Osteoblast (primary cell): ENCODE results near the gene KCNJ10. TPM values are rescaled to one million over a fixed set of nuclear protein-coding genes. Genes with fewer than 3 reads are reported as not detected.
"Not testable (repeated sequence)": the region's sequence is repeated elsewhere in the genome, so short reads cannot be mapped to it uniquely, and the experiment has no call there.

Experiments used
- DNase-seq: peaks from one replicate; pipeline ENCODE4 v3.0.0; 2011; ENCODE audit warnings: low spot score, mixed read lengths; ENCODE audit not compliant: insufficient read length; ENCODE audit errors: missing footprints
- H2AFZ ChIP-seq: 2 replicates; pipeline ENCODE4 v1.6.0; 2011; ENCODE audit warnings: mild to moderate bottlenecking, low read length
- H3K27ac ChIP-seq: 2 replicates; pipeline ENCODE4 v1.5.1; 2011; ENCODE audit warnings: mild to moderate bottlenecking, low read depth, low read length, moderate library complexity
- H3K27me3 ChIP-seq: 2 replicates; pipeline ENCODE4 v1.6.0; 2012; ENCODE audit warnings: mild to moderate bottlenecking, control low read depth, inconsistent platforms, low read length, moderate library complexity; ENCODE audit not compliant: insufficient read depth
- H3K36me3 ChIP-seq: 2 replicates; pipeline ENCODE4 v1.5.1; 2011; ENCODE audit warnings: mild to moderate bottlenecking, low read length, control low read depth, moderate library complexity; ENCODE audit not compliant: insufficient read depth
- H3K4me1 ChIP-seq: 2 replicates; pipeline ENCODE4 v1.5.1; 2011; ENCODE audit warnings: mild to moderate bottlenecking, low read length, control low read depth, moderate library complexity; ENCODE audit not compliant: insufficient read depth
- H3K4me2 ChIP-seq: 2 replicates; pipeline ENCODE4 v1.6.0; 2011; ENCODE audit warnings: mild to moderate bottlenecking, low read length; ENCODE audit not compliant: insufficient read depth
- H3K4me3 ChIP-seq: fragments of 200-600 bp; sonication (generic); 3 replicates; pipeline ENCODE4 v1.5.1; 2012; ENCODE audit warnings: mild to moderate bottlenecking, low read length, inconsistent platforms; ENCODE audit not compliant: insufficient read depth
- H3K79me2 ChIP-seq: 2 replicates; pipeline ENCODE4 v1.6.0; 2012; ENCODE audit warnings: mild to moderate bottlenecking, low read length, control low read depth, inconsistent platforms; ENCODE audit not compliant: insufficient read depth
- H3K9me3 ChIP-seq: 2 replicates; pipeline ENCODE4 v1.5.1; 2011; ENCODE audit warnings: low read depth, low read length, control low read depth
- H4K20me1 ChIP-seq: 2 replicates; pipeline ENCODE4 v1.6.0; 2012; ENCODE audit warnings: mild to moderate bottlenecking, low read length, control low read depth; ENCODE audit not compliant: insufficient read depth
- total RNA-seq: library from RNA; depleted of rRNA; stranded (reverse); fragments of >200 nt; gene quantifications from 2 replicates; pipeline ENCODE4 v1.2.3, GENCODE V29; 2012
- TF ChIP-seq, protein P1 (sequence below): IDR thresholded peaks from 2 replicates; pipeline ENCODE4 v1.5.1; 2011; ENCODE audit warnings: mild to moderate bottlenecking, low read depth, low read length, moderate library complexity; ENCODE audit errors: extremely low read depth

Gene KCNJ10
- total RNA-seq, 1 donor = not detected

DNA sequence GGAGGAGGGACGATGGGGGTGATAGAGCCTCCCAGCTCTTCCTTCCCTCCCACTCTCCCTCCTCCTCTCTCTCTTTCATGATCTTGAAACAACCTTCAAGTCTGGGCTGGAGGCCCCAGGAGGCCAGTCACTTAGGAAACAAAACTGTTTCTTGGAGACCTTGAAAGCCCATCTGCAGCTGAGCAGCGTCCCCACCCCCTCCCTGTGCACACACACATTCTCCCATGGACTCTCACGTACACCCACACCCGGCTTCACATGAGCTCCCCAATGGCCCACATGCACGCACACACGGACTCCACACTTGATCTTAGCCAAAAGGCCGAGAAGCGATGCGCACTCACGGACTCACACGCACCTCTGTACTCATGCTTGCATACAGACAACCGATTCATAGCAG, 42.4 kb upstream of the KCNJ10 start:
- Histone ChIP-seq H2AFZ (no peak overlapping the region), H3K4me1 (no peaks in the 10 kb centered on the region)
- peak; percentile 54 for DNase-seq

GRCh38 chr1:160111462-160111861, 41.5 kb upstream of the KCNJ10 start:
- H3K27me3 ChIP-seq = peaks cover 18% of the 10 kb centered on the region
- not testable (repeated sequence) for H3K9me3 ChIP-seq, H2AFZ ChIP-seq, H3K27ac ChIP-seq, H3K4me2 ChIP-seq, H4K20me1 ChIP-seq, H3K4me1 ChIP-seq, H3K4me3 ChIP-seq, H3K36me3 ChIP-seq, H3K79me2 ChIP-seq, DNase-seq

More for the DNA sequence above, 42.4 kb upstream of the KCNJ10 start:
- H3K4me2 ChIP-seq = no peak overlapping the region
- H3K36me3 ChIP-seq = no peaks in the 10 kb centered on the region
- H4K20me1 ChIP-seq = no peaks in the 10 kb centered on the region
- no peak overlapping the region for H3K4me3 ChIP-seq
- no peaks in the 10 kb centered on the region for H3K79me2 ChIP-seq
- TF ChIP-seq, protein P1, sequence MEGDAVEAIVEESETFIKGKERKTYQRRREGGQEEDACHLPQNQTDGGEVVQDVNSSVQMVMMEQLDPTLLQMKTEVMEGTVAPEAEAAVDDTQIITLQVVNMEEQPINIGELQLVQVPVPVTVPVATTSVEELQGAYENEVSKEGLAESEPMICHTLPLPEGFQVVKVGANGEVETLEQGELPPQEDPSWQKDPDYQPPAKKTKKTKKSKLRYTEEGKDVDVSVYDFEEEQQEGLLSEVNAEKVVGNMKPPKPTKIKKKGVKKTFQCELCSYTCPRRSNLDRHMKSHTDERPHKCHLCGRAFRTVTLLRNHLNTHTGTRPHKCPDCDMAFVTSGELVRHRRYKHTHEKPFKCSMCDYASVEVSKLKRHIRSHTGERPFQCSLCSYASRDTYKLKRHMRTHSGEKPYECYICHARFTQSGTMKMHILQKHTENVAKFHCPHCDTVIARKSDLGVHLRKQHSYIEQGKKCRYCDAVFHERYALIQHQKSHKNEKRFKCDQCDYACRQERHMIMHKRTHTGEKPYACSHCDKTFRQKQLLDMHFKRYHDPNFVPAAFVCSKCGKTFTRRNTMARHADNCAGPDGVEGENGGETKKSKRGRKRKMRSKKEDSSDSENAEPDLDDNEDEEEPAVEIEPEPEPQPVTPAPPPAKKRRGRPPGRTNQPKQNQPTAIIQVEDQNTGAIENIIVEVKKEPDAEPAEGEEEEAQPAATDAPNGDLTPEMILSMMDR = no peak
- H3K27me3 ChIP-seq = peaks cover 18% of the 10 kb centered on the region
- H3K9me3 ChIP-seq = no peaks in the 10 kb centered on the region
- no peak overlapping the region for H3K27ac ChIP-seq

GRCh38 chr1:160109686-160110085, 39.7 kb upstream of the KCNJ10 start:
- peaks cover 10% of the 10 kb centered on the region for H3K27me3 ChIP-seq

DNA sequence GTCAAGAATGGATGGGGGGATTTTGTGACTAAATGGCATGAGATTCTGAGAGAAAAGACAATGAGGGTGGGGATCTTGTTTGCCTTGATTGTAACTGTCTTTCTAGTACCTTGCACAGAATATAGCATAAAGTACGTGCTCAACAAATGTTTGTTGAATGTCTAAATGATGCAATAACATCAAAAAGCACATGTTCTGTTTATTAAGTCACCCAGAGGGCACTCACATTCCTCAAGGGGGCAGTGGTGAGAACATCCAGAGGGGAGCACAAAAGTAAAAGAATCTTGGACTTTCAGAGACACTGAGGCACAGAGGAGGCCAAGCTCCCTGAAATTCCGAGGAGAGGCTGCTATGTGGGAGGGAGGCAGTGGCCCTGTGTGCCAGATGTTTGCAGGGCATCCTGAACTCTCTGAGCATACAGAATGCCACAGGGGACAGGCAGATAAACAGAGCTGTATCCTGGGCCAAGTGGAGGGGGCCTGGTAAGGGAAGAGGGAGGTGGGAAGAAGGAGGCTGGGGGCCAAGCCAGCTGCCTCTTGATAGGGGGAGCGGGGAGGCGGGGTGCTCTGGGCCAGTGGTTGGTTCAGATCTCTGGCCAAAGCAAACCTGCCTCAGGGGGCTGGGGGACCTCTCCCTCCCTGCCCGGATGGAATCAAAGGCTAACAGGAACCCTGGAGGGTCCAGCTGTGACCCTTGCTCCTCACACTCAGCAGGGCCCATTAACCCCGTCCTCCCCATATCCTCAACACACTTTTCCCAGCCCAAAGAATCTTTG, 39.1 kb upstream of the KCNJ10 start:
- no peak overlapping the region for H3K27ac ChIP-seq
- no peaks in the 10 kb centered on the region for H3K79me2 ChIP-seq
- H3K4me2 ChIP-seq = no peak overlapping the region
- no peaks in the 10 kb centered on the region for H4K20me1 ChIP-seq
- DNase-seq = peak; percentile 91
- H2AFZ ChIP-seq = no peak overlapping the region
- peaks cover 8% of the 10 kb centered on the region for H3K27me3 ChIP-seq
- H3K4me3 ChIP-seq = no peak overlapping the region
- TF ChIP-seq, protein P1 = peak; percentile 73
- H3K4me1 ChIP-seq = no peaks in the 10 kb centered on the region
- H3K9me3 ChIP-seq = no peaks in the 10 kb centered on the region
- H3K36me3 ChIP-seq = no peaks in the 10 kb centered on the region

More at GRCh38 chr1:160109686-160110085, 39.7 kb upstream of the KCNJ10 start:
- H3K36me3 ChIP-seq = no peaks in the 10 kb centered on the region
- no peaks in the 10 kb centered on the region for H3K4me1 ChIP-seq
- no peak overlapping the region for H3K27ac ChIP-seq
- no peak for DNase-seq
- H3K9me3 ChIP-seq = no peaks in the 10 kb centered on the region
- H3K4me2 ChIP-seq = no peak overlapping the region
- TF ChIP-seq, protein P1 = no peak
- no peaks in the 10 kb centered on the region for H3K79me2 ChIP-seq
- no peaks in the 10 kb centered on the region for H4K20me1 ChIP-seq
- H3K4me3 ChIP-seq = no peak overlapping the region
- H2AFZ ChIP-seq = no peak overlapping the region
